HFFc6 (cell line): ENCODE measurements around the gene RFT1. TPM values are rescaled to one million over a fixed set of nuclear protein-coding genes. Genes with fewer than 3 reads are reported as not detected.
"Not testable (repeated sequence)": the region's sequence is repeated elsewhere in the genome, so short reads cannot be mapped to it uniquely, and the experiment has no call there.

ENCODE experiments used
- DNase-seq: peaks from one replicate; pipeline ENCODE4 v3.0.0-alpha.2; 2018
- H3K27ac Mint-ChIP-seq: 2 replicates; pipeline ENCODE4 v1.8.0; 2020; ENCODE audit warnings: mild to moderate bottlenecking, mixed read lengths
- H3K27me3 Mint-ChIP-seq: 2 replicates; pipeline ENCODE4 v1.8.0; 2021; ENCODE audit warnings: mild to moderate bottlenecking, moderate library complexity, mixed read lengths; ENCODE audit not compliant: insufficient read depth
- H3K36me3 Mint-ChIP-seq: 2 replicates; pipeline ENCODE4 v1.8.0; 2021; ENCODE audit warnings: low read depth, mixed read lengths
- H3K4me1 Mint-ChIP-seq: 2 replicates; pipeline ENCODE4 v1.8.0; 2020; ENCODE audit warnings: low read depth, mixed read lengths
- H3K4me3 Mint-ChIP-seq: 2 replicates; pipeline ENCODE4 v1.8.0; 2020; ENCODE audit warnings: mild to moderate bottlenecking, moderate library complexity, mixed read lengths
- H3K9me3 Mint-ChIP-seq: 2 replicates; pipeline ENCODE4 v1.8.0; 2020; ENCODE audit warnings: mild to moderate bottlenecking, mixed read lengths
- CTCF ChIP-seq: fragments of 200-600 bp; sonication (generic); IDR thresholded peaks from 2 replicates; pipeline ENCODE4 v1.5.0; 2021; ENCODE audit warnings: antibody characterized with exemption, mild to moderate bottlenecking
- total RNA-seq, 6 experiments: library from RNA; stranded (reverse); fragmentation: NEBNext Ultra II Directional; extraction: Animal tissue kit (Norgen Biotek cat#: 25700); gene quantifications; 2 replicates in 1 of 6; 3 replicates in 5 of 6; pipeline ENCODE4 v1.2.3, GENCODE V29; 2021

Gene RFT1
- total RNA-seq, 6 experiments from 2014 or later: 32.9 to 39.6 (median 34.7) TPM

DNA sequence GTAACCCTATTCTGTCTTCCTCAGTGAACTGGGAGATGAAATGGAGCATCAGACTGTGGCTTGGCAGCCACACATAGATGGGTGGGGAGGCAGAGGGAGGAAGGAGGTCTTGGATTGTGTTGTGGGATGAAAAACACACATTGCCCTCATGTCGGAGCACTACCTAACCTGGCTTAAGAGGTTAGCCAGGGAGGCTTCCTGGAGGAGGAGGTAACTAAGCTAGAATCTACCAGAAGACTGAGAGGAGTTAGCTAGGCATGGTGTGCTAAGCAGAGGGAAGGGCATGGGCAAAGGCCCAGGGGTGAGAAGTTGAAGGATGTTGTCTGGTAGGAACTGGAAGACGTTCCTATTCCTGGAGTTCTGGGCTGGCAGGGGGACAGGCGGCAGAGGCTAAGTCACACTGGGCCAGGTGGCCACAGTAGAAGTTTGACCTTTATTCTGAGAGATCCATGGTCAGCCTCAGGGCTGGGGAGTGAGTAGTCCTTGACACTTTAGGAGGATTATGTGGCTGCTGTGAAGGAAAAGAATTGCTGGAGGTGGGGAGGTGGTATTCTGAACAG lies 23.1 kb upstream of the RFT1 start:
- Mint-ChIP-seq H3K4me1 (peaks cover 18% of the 10 kb centered on the region), H3K36me3 (no peaks in the 10 kb centered on the region), H3K9me3 (no peaks in the 10 kb centered on the region), H3K27me3 (peaks cover 21% of the 10 kb centered on the region), H3K4me3 (no peak overlapping the region), H3K27ac (no peak overlapping the region)
- DNase-seq: no peak
- no peak for TF ChIP-seq CTCF

- no peak for DNase-seq
- Mint-ChIP-seq H3K4me3 (no peak overlapping the region), H3K27me3 (peaks cover 18% of the 10 kb centered on the region)
These were observed 21.8 kb upstream of the RFT1 start for GRCh38 chr3:53151870-53152660.

GRCh38 chr3:53151465-53151864 lies 21.2 kb upstream of the RFT1 start:
- DNase-seq: no peak
- no peak overlapping the region for H3K27ac Mint-ChIP-seq
- H3K36me3 Mint-ChIP-seq: no peaks in the 10 kb centered on the region
- TF ChIP-seq CTCF: no peak
- no peak overlapping the region for H3K4me3 Mint-ChIP-seq
- H3K4me1 Mint-ChIP-seq: peaks cover 18% of the 10 kb centered on the region
- H3K27me3 Mint-ChIP-seq: peaks cover 16% of the 10 kb centered on the region
- no peaks in the 10 kb centered on the region for H3K9me3 Mint-ChIP-seq

More at GRCh38 chr3:53151870-53152660, 21.8 kb upstream of the RFT1 start:
- H3K36me3 Mint-ChIP-seq: no peaks in the 10 kb centered on the region
- no peak for TF ChIP-seq CTCF
- H3K4me1 Mint-ChIP-seq: peaks cover 18% of the 10 kb centered on the region
- no peak overlapping the region for H3K27ac Mint-ChIP-seq
- no peaks in the 10 kb centered on the region for H3K9me3 Mint-ChIP-seq

DNA sequence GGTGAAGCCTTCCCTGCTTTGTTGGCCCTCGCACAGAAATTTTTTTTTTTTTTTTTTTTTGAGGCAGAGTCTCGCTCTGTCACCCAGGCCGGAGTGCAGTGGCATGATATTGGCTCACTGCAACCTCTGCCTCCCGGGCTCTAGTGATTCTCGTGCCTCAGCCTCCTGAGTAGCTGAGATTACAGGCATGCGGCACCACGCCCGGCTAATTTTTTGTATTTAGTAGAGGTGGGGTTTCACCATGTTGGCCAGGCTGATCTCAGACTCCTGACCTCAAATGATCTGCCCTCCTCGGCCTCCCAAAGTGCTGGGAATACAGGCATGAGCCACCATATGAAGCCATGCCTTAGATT lies 20.8 kb upstream of the RFT1 start:
- H3K4me3 Mint-ChIP-seq: not testable (repeated sequence)

DNA sequence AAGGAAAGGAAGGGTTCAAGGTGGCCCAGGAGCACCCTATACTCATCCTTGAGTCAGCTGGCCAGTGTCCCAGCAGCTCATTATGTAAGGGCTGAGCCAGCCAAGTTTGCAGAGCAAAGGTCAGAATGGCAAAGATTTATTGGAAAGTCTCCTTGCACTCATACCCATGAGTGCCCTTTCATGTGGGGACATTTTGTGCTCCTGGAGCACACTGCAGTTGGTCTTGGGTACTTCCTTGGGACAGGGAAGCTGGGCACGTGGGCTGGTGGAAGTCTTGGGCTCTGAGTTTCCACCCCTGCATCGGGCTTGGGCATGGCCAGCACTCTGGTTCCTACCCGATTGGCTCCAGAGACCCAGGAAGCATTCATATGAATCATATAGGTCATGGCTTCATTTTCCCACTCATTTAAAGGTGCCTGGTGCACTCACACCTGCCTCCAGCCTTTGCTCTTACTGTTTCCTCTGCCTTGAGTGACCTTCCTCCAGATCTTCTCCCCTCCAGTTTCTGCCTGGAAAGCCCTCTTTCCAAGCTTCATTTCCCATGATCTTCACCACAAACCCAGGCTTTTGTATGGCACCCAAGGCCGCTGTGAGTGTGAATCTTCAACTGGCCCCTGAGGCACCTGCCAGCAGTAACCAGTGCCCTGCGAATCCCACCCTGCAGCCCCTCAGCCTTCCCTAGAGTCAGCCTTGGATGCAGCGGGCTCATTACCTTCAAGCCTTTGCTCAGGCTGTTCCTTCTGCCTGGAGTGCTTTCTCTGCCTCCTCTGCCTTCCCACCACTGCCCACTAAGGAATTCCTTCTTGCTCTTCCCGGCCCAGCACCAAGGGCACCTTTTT lies 20.2 kb upstream of the RFT1 start:
- no peaks in the 10 kb centered on the region for H3K36me3 Mint-ChIP-seq
- no peak overlapping the region; the same call in 1 of the 2 replicates for H3K27ac Mint-ChIP-seq
- TF ChIP-seq CTCF: no peak
- no peak overlapping the region for H3K4me3 Mint-ChIP-seq
- H3K4me1 Mint-ChIP-seq: peaks cover 18% of the 10 kb centered on the region
- peak; percentile 35 for DNase-seq
- peaks cover 8% of the 10 kb centered on the region for H3K27me3 Mint-ChIP-seq
- no peaks in the 10 kb centered on the region for H3K9me3 Mint-ChIP-seq

More for the DNA sequence above, 20.8 kb upstream of the RFT1 start:
- Mint-ChIP-seq H3K4me1 (peaks cover 18% of the 10 kb centered on the region), H3K27me3 (peaks cover 14% of the 10 kb centered on the region)
- not testable (repeated sequence) for H3K27ac Mint-ChIP-seq, H3K36me3 Mint-ChIP-seq, H3K9me3 Mint-ChIP-seq, DNase-seq
